Measurements from ENCODE around the gene HIVEP3. TPM values are rescaled to one million over a fixed set of nuclear protein-coding genes. Genes with fewer than 3 reads are reported as not detected.
A peak's percentile ranks its signal among the peaks of the same experiment; 100 is the strongest.

The HIVEP3 gene
- total RNA-seq, 2 experiments from 2014 or later, result 25.3 to 26.2 TPM

DNA sequence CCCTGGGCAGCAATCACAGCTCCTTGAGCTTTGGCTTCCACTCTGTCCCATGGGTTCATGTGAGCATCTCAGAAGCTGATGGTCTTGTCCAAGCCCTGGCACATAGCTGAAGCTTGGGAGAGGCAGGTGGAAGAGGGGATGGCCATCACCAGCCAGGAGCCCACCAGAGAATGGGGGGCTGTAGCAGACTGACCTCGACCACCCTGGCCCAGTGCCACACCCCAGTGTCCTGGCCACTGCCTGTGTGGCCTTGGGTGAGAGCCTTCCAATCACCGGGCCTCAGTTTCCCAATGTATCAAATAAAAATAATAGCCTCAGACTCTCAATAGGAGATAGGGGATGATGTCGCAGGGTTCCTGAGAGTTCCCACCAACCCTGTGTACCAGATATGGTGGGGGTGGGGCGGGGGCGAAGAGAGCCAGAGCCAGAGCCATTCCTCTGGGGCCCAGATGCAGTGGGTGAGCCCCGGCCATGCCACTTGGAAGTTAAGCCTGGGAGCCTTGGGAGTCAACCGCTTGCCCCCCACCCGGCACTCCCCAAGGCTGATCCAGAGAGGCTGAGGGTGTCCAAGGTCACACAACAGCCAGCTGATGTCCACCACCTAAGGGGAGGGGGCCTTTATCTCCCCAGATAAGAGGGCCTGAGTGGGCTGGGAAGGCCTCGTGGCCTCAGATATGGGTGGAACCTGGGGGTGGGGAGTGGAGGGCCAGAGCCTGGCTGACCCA lies 424.9 kb downstream of the HIVEP3 start:
- intact Hi-C loops (cut with micrococcal nuclease), result no loop called here
- H3K27ac Mint-ChIP-seq, result no peak overlapping the region
- no peaks in the 10 kb centered on the region for H3K9me3 Mint-ChIP-seq
- ChIA-PET POLR2A (no interaction called here), CTCF (interaction anchor here (1.5 to 2.8 kb wide), 2 partner anchors 15 to 22 kb away, joined by 4 to 14 read pairs; no protein-coding TSS in a partner anchor)
- no peak overlapping the region for H3K4me3 Mint-ChIP-seq
- H3K27me3 Mint-ChIP-seq, result peaks cover 22% of the 10 kb centered on the region
- DNase-seq, result no peak
- peaks cover 4% of the 10 kb centered on the region for H3K4me1 Mint-ChIP-seq (ENCODE audit: low read depth)
- H3K36me3 Mint-ChIP-seq, result no peaks in the 10 kb centered on the region

DNA sequence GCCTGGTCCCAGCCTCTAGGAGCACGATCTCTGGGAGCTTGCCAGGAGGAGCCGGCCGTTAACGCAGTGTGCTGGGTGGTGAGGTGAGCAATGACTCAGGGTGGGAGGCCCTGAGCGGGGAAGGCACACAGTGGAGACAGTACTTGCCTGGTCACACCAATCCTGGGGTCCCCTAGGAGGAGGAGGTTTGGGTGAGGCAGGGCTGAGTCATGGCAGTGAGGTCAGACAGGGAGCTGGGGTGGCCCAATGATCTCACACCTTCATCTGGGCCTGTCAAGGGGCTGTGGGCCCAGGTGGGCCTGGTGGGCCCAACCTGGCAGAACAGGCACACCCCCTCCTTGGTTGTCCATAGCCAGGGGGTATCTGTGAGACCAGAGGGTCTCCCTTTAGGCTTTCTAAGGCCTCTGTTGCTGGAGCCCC lies 425.6 kb downstream of the HIVEP3 start:
- Mint-ChIP-seq H3K9me3 (no peaks in the 10 kb centered on the region), H3K4me1 (ENCODE audit: low read depth) (peaks cover 4% of the 10 kb centered on the region), H3K27ac (no peak overlapping the region), H3K4me3 (no peak overlapping the region), H3K27me3 (peaks cover 23% of the 10 kb centered on the region), H3K36me3 (no peaks in the 10 kb centered on the region)
- intact Hi-C loops (cut with micrococcal nuclease), result no loop called here
- DNase-seq, result peak; percentile 43
- CTCF ChIA-PET, result interaction anchor here (0.7 to 2.8 kb wide), 8 partner anchors 10 to 307 kb away, joined by 3 to 14 read pairs (median 4); no protein-coding TSS in a partner anchor
- POLR2A ChIA-PET, result no interaction called here

DNA sequence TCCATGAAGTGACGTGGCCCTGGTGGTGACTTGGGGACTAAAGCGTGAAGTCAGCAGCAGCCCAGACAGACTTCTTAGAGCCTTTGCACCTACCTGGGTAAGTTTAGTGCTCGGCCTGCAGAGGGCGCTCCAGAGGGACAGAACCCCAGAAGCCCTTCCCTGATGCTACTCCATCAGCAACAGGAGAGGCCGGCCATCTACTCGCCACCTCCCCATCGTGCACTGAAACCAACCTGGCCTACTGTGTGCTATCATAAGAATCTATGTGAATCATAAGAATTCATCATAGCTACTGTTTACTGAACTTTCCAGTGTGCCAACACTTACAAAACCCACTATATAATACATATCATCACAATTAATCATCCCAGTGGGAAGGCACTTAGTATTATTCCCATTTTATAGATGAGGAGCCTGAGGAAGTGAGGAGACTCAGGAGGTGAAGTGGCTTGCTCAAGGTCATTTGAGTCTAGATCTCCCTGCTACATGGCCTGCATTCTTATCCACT lies 426.3 kb downstream of the HIVEP3 start:
- intact Hi-C loops (cut with micrococcal nuclease), result no loop called here
- CTCF ChIA-PET, result interaction anchor here (0.7 to 2.8 kb wide), 10 partner anchors 9 to 308 kb away, joined by 3 to 14 read pairs (median 4); no protein-coding TSS in a partner anchor
- H3K36me3 Mint-ChIP-seq, result no peaks in the 10 kb centered on the region
- peak; percentile 72 for DNase-seq
- H3K9me3 Mint-ChIP-seq, result no peaks in the 10 kb centered on the region
- no peak overlapping the region for H3K4me3 Mint-ChIP-seq
- peaks cover 22% of the 10 kb centered on the region for H3K27me3 Mint-ChIP-seq
- H3K4me1 Mint-ChIP-seq (ENCODE audit: low read depth), result peaks cover 6% of the 10 kb centered on the region
- H3K27ac Mint-ChIP-seq, result no peak overlapping the region
- POLR2A ChIA-PET, result no interaction called here

DNA sequence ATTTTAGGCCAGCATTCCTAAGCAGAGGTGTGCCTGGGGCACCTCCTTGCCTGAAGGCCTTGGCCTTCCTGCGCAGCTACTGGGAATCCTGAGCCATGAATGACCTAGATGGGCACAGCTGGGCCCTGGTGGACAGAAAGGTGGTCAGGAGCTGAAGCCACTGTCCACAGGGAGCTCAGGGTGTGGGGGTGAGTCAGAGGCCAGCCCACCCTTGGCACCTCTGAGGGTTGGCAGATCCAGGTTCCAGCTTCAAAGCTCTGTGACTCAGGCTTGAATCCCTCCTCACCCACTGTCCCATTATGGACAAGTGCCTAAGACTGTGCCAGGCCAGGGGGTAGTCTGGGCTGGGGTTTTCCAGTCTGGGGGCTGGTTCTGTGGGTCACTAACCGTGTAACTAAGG lies 427.8 kb downstream of the HIVEP3 start:
- no peak overlapping the region for H3K27ac Mint-ChIP-seq
- ChIA-PET POLR2A (interaction anchor here (0.7 kb wide), 1 partner anchor 129 kb away, joined by 3 read pairs; no protein-coding TSS in a partner anchor), CTCF (interaction anchor here (2.8 kb wide), 1 partner anchor 12 kb away, joined by 14 read pairs; no protein-coding TSS in a partner anchor)
- H3K9me3 Mint-ChIP-seq, result no peaks in the 10 kb centered on the region
- H3K27me3 Mint-ChIP-seq, result peaks cover 29% of the 10 kb centered on the region
- no peak for DNase-seq
- no peak overlapping the region for H3K4me3 Mint-ChIP-seq
- H3K36me3 Mint-ChIP-seq, result no peaks in the 10 kb centered on the region
- H3K4me1 Mint-ChIP-seq (ENCODE audit: low read depth), result peaks cover 17% of the 10 kb centered on the region
- intact Hi-C loops (cut with micrococcal nuclease), result no loop called here

DNA sequence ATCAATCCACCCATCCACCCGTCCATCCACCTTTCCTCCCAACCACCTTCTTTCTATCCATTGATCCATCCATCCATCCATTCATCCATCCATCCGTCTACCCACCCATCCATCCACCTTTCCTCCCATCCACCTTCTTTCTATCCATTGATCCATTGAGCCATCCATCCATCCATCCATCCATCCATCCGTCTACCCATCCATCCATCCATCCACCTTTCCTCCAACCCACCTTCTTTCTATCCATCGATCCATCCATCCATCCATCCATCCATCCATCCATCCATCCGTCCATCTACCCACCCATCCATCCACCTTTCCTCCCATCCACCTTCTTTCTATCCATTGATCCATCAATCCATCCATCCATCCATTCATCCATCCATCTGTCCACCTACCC lies 429.2 kb downstream of the HIVEP3 start:
- intact Hi-C loops (cut with micrococcal nuclease), result no loop called here
- CTCF ChIA-PET, result no interaction called here

DNA sequence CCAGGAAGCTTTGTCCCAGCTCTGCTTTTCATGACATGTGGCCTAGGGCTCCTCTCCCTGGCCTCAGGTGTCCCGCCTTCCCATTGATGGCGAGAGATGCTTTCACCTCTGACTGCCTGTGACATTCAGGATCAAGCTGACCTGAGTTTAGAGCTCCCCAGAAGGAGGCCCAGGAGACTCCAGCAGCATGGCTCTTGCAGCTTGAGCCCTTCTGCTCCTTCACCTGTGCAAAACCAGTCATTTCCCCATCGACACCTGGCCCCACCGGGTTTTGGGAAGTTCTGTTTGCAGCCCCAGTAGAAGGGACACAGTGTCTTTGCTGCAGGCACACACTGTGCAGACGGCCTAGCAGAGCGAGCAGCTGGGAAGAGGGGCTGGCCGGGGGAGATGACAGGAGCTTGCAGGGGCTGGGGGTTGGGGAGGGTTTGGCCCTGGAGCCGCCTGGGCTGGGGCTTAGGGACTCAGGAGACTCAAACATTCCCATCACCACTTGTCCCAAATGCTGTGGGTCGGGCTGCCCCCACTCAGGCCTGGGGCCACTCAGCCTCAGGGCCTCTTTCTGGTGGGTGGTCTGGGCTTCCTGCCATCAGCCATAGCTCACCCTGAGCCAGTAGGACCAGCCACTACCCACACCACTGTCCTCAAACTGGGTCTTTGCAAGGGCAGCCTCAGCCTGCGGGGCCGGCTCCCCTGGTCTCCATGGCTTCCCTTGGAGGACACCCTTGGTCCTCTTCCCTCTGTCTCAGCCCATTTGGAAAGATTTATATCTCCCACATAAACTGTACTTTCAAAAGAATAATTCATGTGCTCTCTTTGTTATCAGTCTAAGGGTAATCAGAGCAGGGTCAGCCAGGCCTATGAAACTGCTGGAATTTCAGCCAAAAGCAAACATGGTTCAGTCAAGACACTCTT lies 430.4 kb downstream of the HIVEP3 start:
- CTCF ChIA-PET, result interaction anchor here (1.0 kb wide), 1 partner anchor 28 kb away, joined by 4 read pairs; no protein-coding TSS in a partner anchor

More for the DNA sequence above, 429.2 kb downstream of the HIVEP3 start:
- peaks cover 16% of the 10 kb centered on the region for H3K4me1 Mint-ChIP-seq (ENCODE audit: low read depth)
- H3K36me3 Mint-ChIP-seq, result no peaks in the 10 kb centered on the region
- H3K27ac Mint-ChIP-seq, result no peak overlapping the region
- no peak overlapping the region for H3K4me3 Mint-ChIP-seq
- DNase-seq, result no peak
- peaks cover 26% of the 10 kb centered on the region for H3K27me3 Mint-ChIP-seq
- POLR2A ChIA-PET, result no interaction called here
- no peaks in the 10 kb centered on the region for H3K9me3 Mint-ChIP-seq

GRCh38 chr1:41487126-41488039 lies 431.3 kb downstream of the HIVEP3 start:
- intact Hi-C loops (cut with micrococcal nuclease), result no loop called here
- Mint-ChIP-seq H3K9me3 (no peaks in the 10 kb centered on the region), H3K27ac (no peak overlapping the region), H3K27me3 (peaks cover 29% of the 10 kb centered on the region), H3K4me1 (ENCODE audit: low read depth) (peaks cover 16% of the 10 kb centered on the region), H3K36me3 (no peaks in the 10 kb centered on the region), H3K4me3 (no peak overlapping the region)
- peak; percentile 34 for DNase-seq
- POLR2A ChIA-PET, result no interaction called here
- CTCF ChIA-PET, result interaction anchor here (1.0 kb wide), 1 partner anchor 29 kb away, joined by 4 read pairs; no protein-coding TSS in a partner anchor

More for the DNA sequence above, 430.4 kb downstream of the HIVEP3 start:
- POLR2A ChIA-PET, result no interaction called here
- Mint-ChIP-seq H3K36me3 (no peaks in the 10 kb centered on the region), H3K9me3 (no peaks in the 10 kb centered on the region), H3K4me1 (ENCODE audit: low read depth) (peaks cover 16% of the 10 kb centered on the region), H3K27me3 (peaks cover 27% of the 10 kb centered on the region), H3K4me3 (no peak overlapping the region), H3K27ac (no peak overlapping the region)
- intact Hi-C loops (cut with micrococcal nuclease), result no loop called here
- no peak for DNase-seq

GRCh38 chr1:41486371-41487125 lies 432.2 kb downstream of the HIVEP3 start:
- peaks cover 16% of the 10 kb centered on the region for H3K4me1 Mint-ChIP-seq (ENCODE audit: low read depth)
- peaks cover 29% of the 10 kb centered on the region for H3K27me3 Mint-ChIP-seq
- DNase-seq, result peak; percentile 40
- H3K27ac Mint-ChIP-seq, result no peak overlapping the region
- no peaks in the 10 kb centered on the region for H3K36me3 Mint-ChIP-seq
- intact Hi-C loops (cut with micrococcal nuclease), result no loop called here
- POLR2A ChIA-PET, result no interaction called here
- CTCF ChIA-PET, result interaction anchor here (1.0 kb wide), 1 partner anchor 29 kb away, joined by 4 read pairs; no protein-coding TSS in a partner anchor
- H3K9me3 Mint-ChIP-seq, result no peaks in the 10 kb centered on the region
- no peak overlapping the region for H3K4me3 Mint-ChIP-seq

DNA sequence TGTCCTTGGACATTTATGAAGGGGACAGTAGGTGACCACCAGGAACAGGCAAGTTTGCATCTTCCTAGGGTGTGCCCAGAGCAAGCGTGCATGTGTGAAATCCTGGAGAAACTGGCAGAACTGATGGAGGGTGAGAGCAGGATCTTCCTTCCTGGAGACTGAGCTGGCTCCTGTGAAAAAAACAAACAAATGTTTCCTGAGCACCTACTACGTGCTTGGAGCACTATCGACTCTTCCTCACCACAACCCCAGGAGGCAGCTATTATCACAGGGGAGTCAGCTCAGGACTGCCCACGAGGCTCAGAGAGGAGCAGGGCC lies 432.7 kb downstream of the HIVEP3 start:
- no peaks in the 10 kb centered on the region for H3K36me3 Mint-ChIP-seq
- ChIA-PET POLR2A (no interaction called here), CTCF (no interaction called here)
- H3K9me3 Mint-ChIP-seq, result no peaks in the 10 kb centered on the region
- DNase-seq, result no peak
- no peak overlapping the region for H3K27ac Mint-ChIP-seq
- H3K4me1 Mint-ChIP-seq (ENCODE audit: low read depth), result peaks cover 16% of the 10 kb centered on the region
- H3K27me3 Mint-ChIP-seq, result peaks cover 29% of the 10 kb centered on the region
- intact Hi-C loops (cut with micrococcal nuclease), result no loop called here
- no peak overlapping the region for H3K4me3 Mint-ChIP-seq

- intact Hi-C loops (cut with micrococcal nuclease), result no loop called here
- Mint-ChIP-seq H3K36me3 (no peaks in the 10 kb centered on the region), H3K9me3 (no peaks in the 10 kb centered on the region), H3K27ac (no peak overlapping the region), H3K4me3 (no peak overlapping the region), H3K27me3 (peaks cover 29% of the 10 kb centered on the region), H3K4me1 (ENCODE audit: low read depth) (peaks cover 16% of the 10 kb centered on the region)
- ChIA-PET CTCF (no interaction called here), POLR2A (no interaction called here)
- no peak for DNase-seq
Measured at GRCh38 chr1:41485605-41486004, 433.1 kb downstream of the HIVEP3 start.

Measured in activated CD4-positive, alpha-beta memory T cell treated with anti-CD3 and anti-CD28 coated beads for 36 hours (primary cell).